Stimulated activated CD4-positive, alpha-beta T cell treated with anti-CD3 and anti-CD28 coated beads, TNF-alpha, amount 100 ng/mL, for 4 hours (primary cell): ENCODE data around the gene TMEM97.
A peak's percentile ranks its signal among the peaks of the same experiment; 100 is the strongest.
"Not testable (repeated sequence)": the region's sequence is repeated elsewhere in the genome, so short reads cannot be mapped to it uniquely, and the experiment has no call there.

Experiments used
- DNase-seq, 3 experiments: peaks; one replicate each; pipeline ENCODE4 v3.0.0-alpha.2; 2020; ENCODE audit warnings: low read depth in 3 of 3

The TMEM97 gene

DNA sequence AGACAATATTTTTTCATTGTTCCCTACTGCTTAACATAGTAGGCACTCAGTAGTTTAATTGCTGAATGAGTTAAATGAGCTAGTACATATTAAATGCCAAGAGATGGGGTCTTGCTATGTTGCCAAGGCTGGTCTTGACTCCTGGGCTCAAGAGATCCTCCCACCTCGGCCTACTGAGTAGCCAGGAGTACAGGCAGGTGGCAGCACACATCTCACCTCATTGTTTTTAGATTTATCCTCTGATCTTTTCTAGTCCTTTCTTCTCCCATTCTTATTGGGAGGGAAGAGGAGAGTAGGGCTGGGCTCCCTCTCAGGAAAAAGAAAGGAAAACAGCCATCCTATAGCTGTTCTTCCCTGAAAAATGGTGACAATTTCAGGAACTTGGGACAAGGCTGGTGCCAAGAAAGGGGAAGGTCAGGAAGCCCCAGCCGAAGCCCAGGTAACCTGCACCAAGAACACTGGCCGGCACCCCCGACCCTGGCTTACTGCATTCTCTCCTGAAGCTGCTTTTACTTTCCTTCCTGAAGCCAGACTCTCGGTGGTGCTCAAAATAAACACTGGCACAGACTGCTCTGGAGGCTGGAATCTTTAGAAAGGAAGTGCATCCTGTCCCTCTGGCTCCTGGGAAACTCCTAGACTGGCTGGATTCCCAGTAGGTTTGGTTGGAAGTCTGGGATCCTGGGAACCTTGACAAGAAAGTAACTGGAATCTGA lies 19.2 kb downstream of the TMEM97 start:
- DNase-seq = no peak

GRCh38 chr17:28338769-28339212 lies 19.8 kb downstream of the TMEM97 start:
- not testable (repeated sequence) for DNase-seq

DNA sequence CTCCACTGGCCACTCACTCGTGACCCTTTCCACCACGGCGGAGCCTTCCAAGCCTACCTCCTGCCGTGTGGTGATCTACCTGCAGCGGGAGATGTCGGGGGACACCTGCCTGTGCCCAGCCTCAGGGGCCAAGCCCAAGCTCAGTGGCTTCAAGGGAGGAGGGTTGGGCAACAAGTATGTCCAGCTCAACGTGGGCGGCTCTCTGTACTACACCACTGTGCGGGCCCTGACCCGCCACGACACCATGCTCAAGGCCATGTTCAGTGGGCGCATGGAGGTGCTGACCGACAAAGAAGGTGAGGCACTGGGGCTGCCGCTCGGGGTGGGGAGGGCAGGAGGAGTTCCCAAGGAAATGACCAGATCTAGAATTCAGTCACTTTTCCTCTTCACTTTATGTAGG lies 20.4 kb downstream of the TMEM97 start:
- no peak for DNase-seq

DNA sequence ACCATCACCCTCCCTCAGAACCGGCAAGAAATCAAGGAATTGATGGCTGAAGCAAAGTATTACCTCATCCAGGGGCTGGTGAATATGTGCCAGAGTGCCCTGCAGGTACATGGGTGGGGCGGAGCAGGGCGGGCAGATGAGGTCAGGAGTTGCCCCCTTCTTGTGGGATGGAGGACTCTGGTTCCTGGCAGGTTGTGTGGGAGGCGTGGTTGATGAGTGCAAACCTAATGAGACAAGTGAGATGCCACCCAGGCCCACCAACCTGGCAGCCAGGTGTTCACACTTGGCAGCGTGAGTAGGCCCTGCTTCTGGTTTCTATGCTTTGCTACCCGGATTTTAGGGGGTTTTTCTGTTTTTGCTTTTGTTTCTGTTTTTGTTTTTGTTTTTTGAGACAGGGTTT lies 21.4 kb downstream of the TMEM97 start:
- DNase-seq = no peak

DNA sequence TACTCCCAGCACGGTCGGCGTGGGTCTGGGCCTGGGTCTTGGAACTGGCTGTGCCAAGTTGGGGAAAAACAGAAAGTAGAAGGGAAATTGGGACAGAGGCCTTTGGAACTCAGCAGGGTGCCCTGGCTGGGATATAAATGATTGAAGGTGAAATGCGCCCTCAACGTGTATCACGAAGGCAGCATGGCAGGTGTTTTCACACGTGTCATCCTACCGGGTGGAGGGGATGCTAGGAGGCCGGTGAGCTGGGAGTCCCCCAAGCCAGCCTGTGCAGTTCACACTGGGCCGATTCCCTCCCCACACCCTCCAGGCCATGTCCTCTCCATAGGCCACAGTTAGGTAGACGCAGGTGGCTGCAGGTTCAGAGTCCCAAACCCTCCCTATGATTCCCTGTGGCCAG lies 22.5 kb downstream of the TMEM97 start:
- DNase-seq = no peak

GRCh38 chr17:28342313-28342712 lies 23.3 kb downstream of the TMEM97 start:
- no peak for DNase-seq

- no peak for DNase-seq
Observed at GRCh38 chr17:28343491-28343932, 24.5 kb downstream of the TMEM97 start.

GRCh38 chr17:28344011-28344410 lies 25.0 kb downstream of the TMEM97 start:
- DNase-seq = no peak

DNA sequence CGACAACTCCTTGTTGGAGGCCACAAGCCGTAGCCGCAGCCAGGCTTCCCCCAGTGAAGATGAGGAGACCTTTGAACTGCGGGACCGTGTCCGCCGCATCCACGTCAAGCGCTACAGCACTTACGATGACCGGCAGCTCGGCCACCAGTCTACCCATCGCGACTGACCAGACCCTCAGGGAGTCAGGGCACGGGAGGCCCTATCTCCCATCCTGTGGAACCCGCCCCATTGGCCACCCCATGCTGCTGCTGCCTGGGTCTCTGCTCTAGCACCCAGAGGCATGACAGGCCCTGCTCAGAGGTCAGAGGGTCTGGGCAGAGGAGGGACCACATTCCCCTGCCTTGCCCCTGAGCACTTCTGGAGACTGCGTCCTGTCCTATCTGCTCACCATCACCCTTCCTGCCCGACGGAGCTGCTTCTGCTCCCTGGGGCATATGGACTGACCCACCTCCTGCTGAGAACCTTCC lies 25.5 kb downstream of the TMEM97 start:
- no peak for DNase-seq

- DNase-seq = no peak
Observed at GRCh38 chr17:28345419-28346198, 26.6 kb downstream of the TMEM97 start.

- DNase-seq = no peak
Observed at GRCh38 chr17:28346199-28346580, 27.2 kb downstream of the TMEM97 start.

GRCh38 chr17:28346746-28347246 lies 27.8 kb downstream of the TMEM97 start:
- DNase-seq = no peak

- no peak for DNase-seq
Observed at GRCh38 chr17:28347261-28347891, 28.4 kb downstream of the TMEM97 start.

DNA sequence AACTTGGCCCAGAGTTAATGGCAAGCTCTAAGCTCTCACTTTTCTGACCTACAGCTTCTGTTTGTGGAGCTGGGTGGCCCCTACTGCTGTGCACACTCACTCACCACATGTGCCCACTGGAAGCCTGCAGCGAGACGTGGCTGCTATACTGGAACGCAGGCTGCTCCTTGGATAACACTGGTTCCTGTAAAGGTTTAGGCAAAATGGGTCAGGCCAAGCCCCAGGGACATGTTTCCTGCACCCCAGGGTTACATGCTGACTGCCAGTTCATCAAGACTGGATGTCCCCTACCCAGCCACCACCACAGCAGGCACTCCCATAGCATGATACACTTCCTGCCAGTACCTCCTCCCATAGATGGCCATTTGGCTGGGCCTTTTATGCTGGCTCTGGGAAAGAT lies 30.0 kb downstream of the TMEM97 start:
- DNase-seq = no peak

DNA sequence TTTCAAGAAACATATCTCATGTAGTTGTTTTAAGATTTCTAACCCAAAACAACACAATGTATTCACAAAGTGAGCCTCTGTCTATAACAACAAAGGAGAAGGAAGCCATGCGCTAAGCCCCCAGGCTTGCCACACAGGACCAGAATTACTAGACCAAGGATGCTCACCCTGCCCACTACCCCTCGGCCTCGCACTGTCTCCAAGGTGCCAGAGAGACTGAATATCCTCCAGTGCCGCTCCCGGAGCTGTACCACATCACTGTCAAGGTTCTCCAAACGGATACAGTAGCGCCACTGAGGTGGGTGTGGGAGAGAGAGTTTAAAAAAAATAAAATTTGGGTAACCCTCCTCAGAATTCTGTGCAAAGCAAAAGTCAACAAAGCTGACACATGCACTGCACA lies 31.3 kb downstream of the TMEM97 start:
- DNase-seq = no peak

- peak; percentile 84 to 92 (median 92) for DNase-seq
Observed at GRCh38 chr17:28357061-28357900, 38.3 kb downstream of the TMEM97 start, which contains the start of gene POLDIP2. TSS of gene POLDIP2 (minus strand) at chr17:28357527. CDS start at chr17:28357448, 79 bp downstream.

- no peak for DNase-seq
Observed at GRCh38 chr17:28357901-28358197, 38.8 kb downstream of the TMEM97 start.

- no peak for DNase-seq
Observed at GRCh38 chr17:28363186-28363585, 44.2 kb downstream of the TMEM97 start.

GRCh38 chr17:28363776-28364650 lies 45.0 kb downstream of the TMEM97 start:
- no peak for DNase-seq

DNA sequence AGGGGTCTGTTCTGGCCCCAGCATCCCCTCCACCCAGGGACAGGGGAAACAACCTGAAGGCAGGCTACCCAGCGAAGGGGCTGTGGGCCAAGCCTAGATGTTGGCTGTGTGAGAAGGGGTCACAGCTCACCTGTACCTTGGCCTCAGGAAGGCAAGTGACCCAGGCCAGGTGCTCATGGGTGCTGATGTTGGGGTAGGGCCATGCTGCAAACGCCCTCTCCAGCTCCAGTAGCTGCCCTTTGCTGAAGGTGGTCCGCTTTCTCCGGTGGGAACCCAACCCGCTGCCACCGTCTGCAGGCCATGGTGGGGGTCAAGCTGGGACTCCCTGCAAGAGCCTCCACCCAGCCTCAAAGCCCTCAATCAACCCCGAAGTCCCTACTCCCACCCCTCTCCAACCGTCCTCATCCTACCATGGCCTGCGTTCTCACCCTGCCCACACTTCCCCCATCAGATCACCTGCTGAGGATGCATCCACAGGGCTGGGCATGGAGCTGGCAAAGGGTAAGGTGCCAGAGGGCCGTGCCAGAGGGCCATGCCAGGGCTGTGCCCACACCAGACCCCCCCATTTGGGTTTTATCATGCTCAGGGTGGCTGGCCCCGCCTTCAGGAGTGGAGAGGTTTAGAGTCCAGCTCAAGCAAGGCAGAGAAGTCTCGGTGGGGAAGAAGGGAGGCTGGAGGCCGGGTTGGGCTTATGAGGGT lies 45.8 kb downstream of the TMEM97 start, which contains the start of gene SEBOX:
Gene SEBOX, minus strand, starts transcription at position 535 of the 699 bp plus-strand sequence. Its CDS starts 48 bp downstream, at position 487.
- DNase-seq = no peak
